Cardiac muscle cell (in vitro differentiated cells and primary cell): ENCODE results near the gene SOCS4. TPM values are rescaled to one million over a fixed set of nuclear protein-coding genes. Genes with fewer than 3 reads are reported as not detected.

Source experiments
- DNase-seq, 2 donors: peaks; one replicate each; pipeline versions ENCODE4 v3.0.0 to v3.0.0-alpha.2; 2010 to 2017; ENCODE audit warnings: low read depth in 1 of 2, low spot score in 1 of 2
- H3K27ac ChIP-seq: fragments of 200-600 bp; sonication (generic); 2 replicates; pipeline ENCODE4 v1.5.1; 2016
- H3K27me3 ChIP-seq: fragments of 200-600 bp; sonication (generic); 2 replicates; pipeline ENCODE4 v1.6.0; 2016; ENCODE audit warnings: control low read depth
- H3K36me3 ChIP-seq: fragments of 200-600 bp; sonication (generic); 2 replicates; pipeline ENCODE4 v1.5.1; 2016; ENCODE audit warnings: control low read depth
- H3K4me1 ChIP-seq: fragments of 200-600 bp; sonication (generic); 2 replicates; pipeline ENCODE4 v1.8.1; 2017; ENCODE audit warnings: low read depth, mild to moderate bottlenecking, mixed run types
- H3K4me3 ChIP-seq: fragments of 200-600 bp; sonication (generic); 2 replicates; pipeline ENCODE4 v1.5.1; 2016; ENCODE audit warnings: mild to moderate bottlenecking
- H3K9me3 ChIP-seq: fragments of 200-600 bp; sonication (generic); 2 replicates; pipeline ENCODE4 v1.5.1; 2017; ENCODE audit warnings: low read depth, mild to moderate bottlenecking, control low read depth
- CTCF ChIP-seq: IDR thresholded peaks from 2 replicates; pipeline ENCODE4 v1.5.1; 2012; ENCODE audit warnings: low read depth, mild to moderate bottlenecking, low read length
- polyA plus RNA-seq: library from polyadenylated mRNA; unstranded; fragments of >200 nt; fragmentation: Nextera tagmentation; extraction: Ambion mirVana; gene quantifications from 2 replicates; pipeline ENCODE4 v1.2.1, GENCODE V29; 2016
- total RNA-seq: library from RNA; depleted of rRNA; stranded (reverse); fragments of >200 nt; gene quantifications from 2 replicates; pipeline ENCODE4 v1.2.3, GENCODE V29; 2016

Gene SOCS4
- total and polyA plus RNA-seq, 2 experiments from 2014 or later: 6.5 to 8.5 TPM

GRCh38 chr14:55084401-55085059, 57.5 kb downstream of the SOCS4 start:
- no peak for TF ChIP-seq CTCF
- no peak overlapping the region for H3K4me3 ChIP-seq
- no peaks in the 10 kb centered on the region for H3K36me3 ChIP-seq
- no peak for DNase-seq
- no peaks in the 10 kb centered on the region for H3K4me1 ChIP-seq
- no peak overlapping the region for H3K27ac ChIP-seq
- no peaks in the 10 kb centered on the region for H3K27me3 ChIP-seq
- H3K9me3 ChIP-seq: no peaks in the 10 kb centered on the region

GRCh38 chr14:55085060-55085660, 58.1 kb downstream of the SOCS4 start:
- TF ChIP-seq CTCF: no peak
- no peaks in the 10 kb centered on the region for H3K27me3 ChIP-seq
- DNase-seq: no peak

GRCh38 chr14:55086938-55087337, 59.9 kb downstream of the SOCS4 start:
- Histone ChIP-seq H3K4me1 (no peaks in the 10 kb centered on the region), H3K27ac (no peak overlapping the region), H3K36me3 (no peaks in the 10 kb centered on the region), H3K27me3 (no peaks in the 10 kb centered on the region), H3K4me3 (no peak overlapping the region), H3K9me3 (no peaks in the 10 kb centered on the region)
- TF ChIP-seq CTCF: no peak
- no peak for DNase-seq

More at GRCh38 chr14:55085060-55085660, 58.1 kb downstream of the SOCS4 start:
- Histone ChIP-seq H3K9me3 (no peaks in the 10 kb centered on the region), H3K4me3 (no peak overlapping the region), H3K27ac (no peak overlapping the region), H3K36me3 (no peaks in the 10 kb centered on the region), H3K4me1 (no peaks in the 10 kb centered on the region)

DNA sequence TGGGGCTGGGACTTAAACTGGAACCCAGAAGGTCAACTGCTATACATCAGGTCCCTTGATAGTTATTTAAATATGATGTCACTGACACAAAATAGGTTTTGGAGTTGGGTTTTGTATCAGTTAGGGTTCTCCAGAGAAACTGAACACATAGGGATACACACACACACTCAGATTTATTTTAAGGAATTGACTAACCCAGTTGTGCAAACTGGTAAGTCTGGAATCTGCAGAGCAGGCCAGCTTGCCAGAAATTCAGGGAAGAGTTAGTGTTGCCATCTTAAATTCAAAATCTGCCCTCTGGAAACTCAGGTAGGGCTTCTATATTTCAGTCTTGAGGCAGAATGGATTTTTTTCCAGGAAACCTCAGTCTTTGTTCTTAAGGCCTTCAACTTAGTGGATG, 61.3 kb downstream of the SOCS4 start:
- no peak for DNase-seq
- Histone ChIP-seq H3K27me3 (no peaks in the 10 kb centered on the region), H3K9me3 (no peaks in the 10 kb centered on the region), H3K4me1 (no peaks in the 10 kb centered on the region), H3K4me3 (no peak overlapping the region), H3K27ac (no peak overlapping the region), H3K36me3 (no peaks in the 10 kb centered on the region)
- TF ChIP-seq CTCF: no peak

DNA sequence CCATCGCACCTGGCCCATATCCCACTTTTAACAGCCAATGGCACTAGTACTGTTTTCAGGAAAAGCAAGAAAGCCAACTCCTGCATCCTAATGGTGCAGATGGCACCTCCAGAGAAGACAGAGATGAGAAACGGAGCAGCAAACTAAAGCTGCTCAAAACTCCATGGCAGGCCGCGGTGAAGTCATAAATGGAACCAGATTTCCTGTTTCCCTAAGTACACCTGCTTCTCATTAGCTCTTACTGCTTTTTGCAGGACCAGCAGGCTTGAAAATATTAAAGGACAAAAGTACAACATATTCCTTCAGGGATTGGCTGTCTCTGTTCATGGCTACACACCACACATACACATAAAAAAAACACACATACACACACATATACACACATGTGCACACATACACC, 65.3 kb downstream of the SOCS4 start:
- Histone ChIP-seq H3K36me3 (no peaks in the 10 kb centered on the region), H3K4me3 (no peak overlapping the region), H3K27me3 (no peaks in the 10 kb centered on the region), H3K27ac (no peak overlapping the region), H3K4me1 (no peaks in the 10 kb centered on the region), H3K9me3 (no peaks in the 10 kb centered on the region)
- no peak for DNase-seq
- no peak for TF ChIP-seq CTCF
